Ureter (tissue), 1 donor: ENCODE measurements around the gene SPOP. TPM values are rescaled to one million over a fixed set of nuclear protein-coding genes. Genes with fewer than 3 reads are reported as not detected.

Source experiments
- DNase-seq: peaks from one replicate; pipeline ENCODE4 v3.0.0-alpha.2; 2020; ENCODE audit warnings: low spot score
- total RNA-seq: library from RNA; stranded (reverse); gene quantifications from one replicate; pipeline ENCODE4 v1.2.4, GENCODE V29; 2023
- donor health status: DM: yes; HTN: yes; CAD: no.

The SPOP gene
- total RNA-seq, 1 donor from 2014 or later = 107 TPM

DNA sequence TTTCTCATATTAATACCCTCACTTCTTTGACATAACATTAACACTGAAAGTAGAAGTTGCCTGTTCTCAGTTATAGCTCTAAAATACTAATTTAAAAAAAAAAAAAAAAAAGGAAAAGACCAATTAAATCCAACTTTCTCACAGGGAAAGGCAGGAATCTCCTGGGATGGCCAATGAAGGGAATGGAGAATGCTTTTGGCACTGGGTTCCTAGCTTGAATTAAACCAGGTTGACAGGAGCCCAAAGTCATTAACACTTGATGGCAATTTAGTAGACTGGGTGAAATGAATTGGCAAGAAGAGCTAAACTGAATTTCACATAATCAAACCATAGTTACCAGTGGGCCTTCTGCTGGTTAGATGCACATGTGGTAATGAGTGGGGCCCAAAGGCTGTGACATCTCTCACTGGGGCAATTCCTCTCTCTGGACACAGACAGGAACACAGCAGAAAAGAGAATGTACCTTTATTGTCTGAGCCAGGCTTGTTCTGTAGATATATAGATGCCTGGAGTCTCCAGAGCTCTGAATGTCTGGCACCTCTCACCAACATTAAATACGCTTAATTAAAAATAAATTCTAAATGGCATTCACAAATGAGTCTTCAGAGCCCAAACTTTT is 64.6 kb downstream of the SPOP start:
- no peak for DNase-seq

DNA sequence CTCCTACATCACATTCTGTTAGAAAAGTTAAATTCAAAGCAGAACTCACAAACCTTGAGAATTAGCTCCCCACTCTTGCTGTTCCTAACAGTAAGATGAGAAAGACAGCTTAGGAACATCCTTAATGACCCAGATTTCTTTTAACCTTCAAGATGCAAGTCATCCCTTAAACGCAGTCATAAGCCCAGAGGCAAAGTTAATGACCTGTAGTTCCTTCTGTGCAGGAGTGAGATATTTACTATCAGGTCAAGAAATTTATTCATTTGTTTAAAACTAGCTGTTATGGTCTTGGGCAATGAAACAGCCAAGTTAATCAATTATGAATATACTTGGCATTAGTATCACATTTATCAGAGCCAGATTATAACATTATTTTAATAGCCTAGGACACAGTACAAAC is 65.2 kb downstream of the SPOP start:
- DNase-seq = no peak

GRCh38 chr17:49610883-49611584 is 66.9 kb downstream of the SPOP start:
- no peak for DNase-seq

DNA sequence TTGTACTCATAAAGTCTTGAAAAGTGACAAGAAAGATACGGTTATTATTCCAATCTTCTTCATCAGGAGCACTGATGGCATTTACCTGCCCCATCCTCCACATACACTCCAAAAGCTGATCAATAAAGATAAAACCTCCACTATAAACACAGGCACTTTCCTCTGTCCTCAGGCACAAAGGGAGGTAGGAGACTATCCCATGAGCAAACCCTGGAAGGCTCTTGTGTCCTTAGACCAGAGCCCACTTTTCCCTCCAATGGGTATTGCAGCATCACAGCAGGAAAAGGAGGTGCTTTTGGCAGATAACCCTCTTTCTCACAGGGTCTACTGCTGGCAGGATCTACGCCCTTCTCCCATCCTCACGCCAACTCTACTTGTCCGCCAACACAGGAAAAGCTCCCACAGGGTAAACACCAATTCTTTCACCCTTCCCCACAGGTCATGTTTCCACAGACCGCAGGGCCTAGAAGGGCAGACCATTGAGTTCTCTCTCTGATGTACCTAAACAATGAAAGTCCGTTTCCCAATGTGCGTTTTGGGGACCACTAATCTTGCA is 73.5 kb downstream of the SPOP start:
- no peak for DNase-seq

GRCh38 chr17:49603720-49604119 is 74.2 kb downstream of the SPOP start:
- no peak for DNase-seq

GRCh38 chr17:49603238-49603637 is 74.7 kb downstream of the SPOP start:
- no peak for DNase-seq

- DNase-seq = no peak
These were observed 75.1 kb downstream of the SPOP start for GRCh38 chr17:49602783-49603182.

- no peak for DNase-seq
These were observed 76.9 kb downstream of the SPOP start for GRCh38 chr17:49600949-49601348.

DNA sequence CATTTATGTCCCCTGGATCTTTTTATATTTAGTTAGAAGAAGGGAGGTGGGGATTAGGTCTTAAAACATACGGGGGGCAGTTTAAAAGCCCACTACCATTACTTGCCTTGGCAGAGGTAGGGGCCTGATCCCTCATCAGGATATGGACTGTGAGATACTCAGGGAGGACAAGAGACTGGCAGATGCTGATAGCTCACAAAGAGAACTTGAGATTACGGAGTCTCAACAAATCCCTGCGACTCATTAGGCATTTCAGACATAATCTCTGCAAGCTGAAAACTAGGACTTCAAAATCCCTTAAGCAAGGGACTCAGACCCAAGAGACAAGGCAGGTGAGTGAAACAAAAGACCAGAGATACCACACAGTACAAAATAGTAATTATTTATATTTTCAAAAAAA is 79.0 kb downstream of the SPOP start:
- no peak for DNase-seq

GRCh38 chr17:49597928-49598655 is 79.8 kb downstream of the SPOP start:
- DNase-seq = no peak

- no peak for DNase-seq
These were observed 80.5 kb downstream of the SPOP start for GRCh38 chr17:49597436-49597835.

DNA sequence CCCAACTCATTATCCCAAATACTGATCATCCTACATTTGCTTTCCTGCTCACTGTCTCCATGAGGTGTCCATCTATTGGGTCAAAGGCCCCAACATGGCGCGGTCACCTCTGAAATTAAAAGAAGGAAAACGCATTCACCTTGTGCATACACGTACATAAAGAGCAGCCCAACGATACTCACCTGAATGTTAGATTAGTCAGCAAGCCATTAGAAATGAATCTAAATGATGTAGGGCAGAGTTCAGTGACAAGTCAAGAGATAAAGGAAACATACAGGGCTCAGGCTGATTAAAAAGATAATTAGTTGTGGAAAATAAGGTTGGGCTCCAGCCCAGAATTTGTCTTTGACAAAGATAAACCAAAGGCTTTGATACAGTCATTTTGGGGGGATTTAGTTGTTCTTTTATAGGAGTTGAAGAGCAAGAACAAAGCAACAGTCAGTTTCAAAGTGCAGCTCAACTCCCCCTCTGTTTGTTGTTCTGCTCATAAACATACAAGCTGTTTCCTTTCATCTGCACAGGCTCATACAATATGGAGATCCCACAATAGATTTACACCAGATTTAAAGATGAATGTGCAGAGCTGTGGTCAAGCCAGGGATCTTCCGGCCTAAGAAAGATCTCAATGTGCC is 81.2 kb downstream of the SPOP start:
- no peak for DNase-seq

DNA sequence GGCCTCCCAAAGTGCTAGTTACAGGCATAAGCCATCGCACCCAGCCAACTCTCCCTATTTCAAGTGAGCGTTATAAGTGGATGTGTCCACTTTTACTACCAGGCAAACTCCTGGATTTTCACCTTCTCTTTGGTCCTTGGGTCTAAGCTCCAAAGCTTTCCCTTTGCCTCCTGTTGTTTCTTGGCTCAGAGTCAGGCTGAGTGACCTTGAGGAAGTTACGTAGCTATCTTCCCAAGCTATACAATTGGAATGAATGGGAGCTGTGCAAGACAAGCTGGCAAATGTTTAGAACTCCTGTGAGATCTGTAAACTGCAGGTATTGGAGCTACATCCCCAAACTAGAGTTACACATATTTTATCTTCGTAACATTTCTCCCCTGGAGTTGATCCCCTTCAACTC is 81.9 kb downstream of the SPOP start:
- DNase-seq = no peak

DNA sequence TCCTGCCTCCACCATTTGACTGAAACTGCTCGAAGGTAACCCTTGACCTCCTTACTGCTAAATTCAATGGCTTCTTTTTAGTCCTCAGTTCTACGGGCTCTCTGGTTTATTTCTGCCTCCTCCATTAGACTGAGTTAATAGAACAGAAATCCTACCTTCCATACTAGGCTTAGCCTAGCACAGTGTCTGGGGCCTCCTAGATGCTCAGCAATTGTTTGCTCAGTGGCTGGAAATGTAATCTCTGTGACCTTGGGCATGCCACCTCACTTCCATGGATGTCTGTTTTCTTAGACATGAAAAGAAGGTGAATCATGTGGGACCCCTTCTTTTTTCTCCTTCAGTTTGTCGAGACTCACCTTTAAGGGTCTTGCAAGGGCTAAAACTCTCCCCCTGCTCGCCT is 82.6 kb downstream of the SPOP start:
- no peak for DNase-seq

DNA sequence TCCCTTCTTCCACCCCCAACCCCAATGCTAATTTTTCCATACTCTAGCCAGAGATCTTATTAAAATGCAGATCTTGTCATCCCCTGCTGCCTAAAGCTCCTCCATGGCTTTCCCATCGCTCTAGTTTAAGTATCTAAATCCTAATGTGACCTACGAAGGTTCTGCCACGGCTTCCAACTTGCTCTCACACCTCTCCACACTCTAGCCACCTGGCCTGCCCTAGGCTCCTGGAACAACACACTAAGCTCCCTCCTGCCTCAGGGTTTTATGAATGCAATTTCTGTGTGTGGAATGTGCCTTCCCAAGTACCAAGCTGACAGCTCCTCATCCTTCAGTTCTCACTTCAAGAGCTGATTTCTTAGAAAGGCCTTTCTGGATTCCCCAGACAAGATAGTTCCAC is 85.6 kb downstream of the SPOP start:
- no peak for DNase-seq

DNA sequence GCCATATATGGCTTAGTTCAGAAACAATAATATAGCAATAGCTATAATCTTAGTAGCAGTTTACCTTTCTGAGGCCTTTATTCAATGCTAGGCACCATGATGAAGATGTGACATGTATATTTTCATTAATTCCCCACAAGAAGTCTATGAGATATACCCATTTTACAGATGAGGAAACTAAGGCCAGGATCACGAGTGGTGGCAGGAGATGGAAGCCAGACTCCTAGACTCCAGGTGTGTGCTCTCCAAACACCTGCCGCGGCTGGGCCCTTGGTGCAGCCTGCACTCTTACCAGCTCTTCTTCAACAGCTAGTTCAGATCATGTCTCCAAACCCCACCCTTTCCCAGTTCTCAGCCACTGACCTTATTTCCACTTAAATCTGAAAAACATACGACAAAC is 87.0 kb downstream of the SPOP start:
- no peak for DNase-seq

- no peak for DNase-seq
These were observed 88.3 kb downstream of the SPOP start for GRCh38 chr17:49589577-49589927.

DNA sequence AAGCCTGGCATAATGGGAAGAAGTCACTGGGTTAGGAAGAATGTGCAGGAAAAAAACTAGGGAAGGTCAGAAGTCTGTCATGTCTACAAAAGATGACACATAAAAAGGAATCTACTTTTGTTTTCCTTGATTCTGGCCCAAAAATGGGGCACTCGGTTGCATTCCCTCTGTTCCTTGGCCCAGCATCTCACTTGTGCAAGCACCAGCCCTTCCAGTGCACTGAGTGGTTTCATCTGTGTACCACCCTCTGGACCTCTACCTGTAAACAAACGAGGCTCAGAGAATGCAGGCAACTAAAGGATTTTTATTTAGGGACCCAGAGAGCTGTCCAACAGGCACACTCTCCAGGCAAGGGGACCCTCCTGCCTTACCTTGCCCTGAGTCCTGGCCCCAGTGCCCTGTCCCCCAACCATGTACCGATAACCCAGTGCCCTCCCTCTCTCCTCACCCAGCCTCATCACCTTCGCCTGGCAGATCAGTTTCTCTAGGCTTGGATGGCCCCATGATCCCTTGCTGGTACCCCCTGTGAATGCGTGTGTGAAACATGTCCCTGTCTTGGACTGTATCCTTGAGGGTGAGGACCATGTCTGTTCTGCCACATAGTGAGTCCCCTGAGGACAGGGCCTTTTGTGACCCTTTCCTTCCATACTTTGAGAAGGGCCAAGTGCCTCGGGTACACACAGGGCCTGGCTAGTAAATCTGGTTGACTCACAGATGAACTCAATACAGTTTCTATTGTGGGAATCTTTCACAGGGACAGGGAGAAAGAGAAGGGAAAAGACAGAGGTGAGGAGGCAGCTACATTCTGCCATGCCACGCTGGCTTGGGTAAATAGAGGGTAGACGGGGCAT is 88.9 kb downstream of the SPOP start:
- DNase-seq = no peak

DNA sequence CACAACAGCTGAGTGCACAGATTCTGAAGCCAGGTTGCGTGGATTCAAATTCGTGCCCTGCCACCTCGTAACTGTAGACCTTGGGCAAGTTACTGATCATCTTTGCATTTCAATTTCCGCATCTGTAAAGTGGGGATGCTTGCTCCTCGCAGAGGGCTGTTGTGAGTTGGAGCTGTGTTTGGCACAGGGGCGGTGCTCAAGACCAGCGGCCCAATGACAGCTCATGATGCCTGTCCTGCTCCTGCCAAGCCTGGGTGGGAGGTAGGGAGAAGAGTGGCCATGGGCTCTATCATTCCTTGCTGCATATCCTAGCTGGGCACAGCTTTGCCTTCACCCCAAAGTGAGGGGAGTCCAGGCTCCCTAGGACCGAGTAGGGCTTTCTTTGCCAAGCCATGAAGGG is 89.6 kb downstream of the SPOP start:
- DNase-seq = no peak

DNA sequence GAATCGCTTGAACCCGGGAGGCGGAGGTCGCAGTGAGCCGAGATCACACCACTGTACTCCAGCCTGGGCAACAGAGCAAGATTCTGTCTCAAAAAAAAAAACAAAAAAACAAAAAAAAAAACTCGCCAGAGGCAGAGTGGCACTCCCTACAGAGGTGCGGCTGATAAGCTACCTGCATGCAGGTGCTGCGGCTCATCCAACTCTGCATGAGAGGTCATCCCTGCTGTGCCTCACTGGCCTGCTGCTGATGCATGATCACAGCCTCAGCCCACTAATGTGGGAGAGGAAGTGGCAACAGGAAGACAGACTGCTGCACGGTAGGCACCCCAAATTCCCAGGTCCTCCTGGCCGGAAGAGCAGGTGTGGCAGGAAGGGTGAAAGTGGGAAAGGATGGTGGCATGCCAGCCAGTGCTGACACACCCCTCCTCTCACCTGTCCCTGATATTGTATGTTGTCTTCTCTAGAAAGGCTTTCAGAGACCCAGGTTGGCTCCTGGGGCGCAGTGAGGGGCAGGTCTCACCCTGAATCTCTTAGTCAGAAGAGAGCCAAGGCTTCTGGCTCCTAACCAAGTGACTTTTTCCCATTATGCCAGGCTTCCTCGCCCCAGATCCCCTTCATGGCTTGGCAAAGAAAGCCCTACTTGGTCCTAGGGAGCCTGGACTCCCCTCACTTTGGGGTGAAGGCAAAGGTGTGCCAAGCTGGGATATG is 90.4 kb downstream of the SPOP start:
- DNase-seq = no peak
